IMR-90 (cell line): ENCODE measurements around the gene SYT17. TPM values are rescaled to one million over a fixed set of nuclear protein-coding genes. Genes with fewer than 3 reads are reported as not detected.

Experiments
- ATAC-seq: fragments of 200-7000 bp; cut with Tn5 transposase; 2 replicates; pipeline ENCODE4 v1.9.1; 2020; ENCODE audit warnings: low read depth, mild to moderate bottlenecking, moderate library complexity
- BruUV-seq: library from RNA; stranded (reverse); fragments of 400-500 nt; replicated peaks from 2 replicates; lab custom pipeline; 2021; lab: Mats Ljungman, UMichigan
- CTCF ChIA-PET: fragments of 300-600 bp; formaldehyde crosslinking; extraction: SDS; loops from one replicate; lab custom pipeline; 2021; ENCODE audit warnings: antibody characterized with exemption; lab: Yijun Ruan, JAX
- POLR2A ChIA-PET: fragments of 300-600 bp; sonication (Branson Sonifier 250); formaldehyde crosslinking; loops from one replicate; lab custom pipeline; 2022; ENCODE audit warnings: antibody characterized with exemption; ENCODE audit not compliant: unreplicated experiment; lab: Charles Lee
- DNase-seq: peaks from one replicate; pipeline ENCODE4 v3.0.0; 2013
- H2AFZ ChIP-seq: replicated peaks from 2 replicates; pipeline ENCODE3; 2013; ENCODE audit warnings: low read length, mild to moderate bottlenecking; ENCODE audit not compliant: poor library complexity
- H2AK5ac ChIP-seq: 2 replicates; pipeline ENCODE4 v1.6.1; 2013; ENCODE audit warnings: low read depth, low read length, inconsistent platforms
- H2AK9ac ChIP-seq: replicated peaks from 2 replicates; pipeline ENCODE3; 2013; ENCODE audit warnings: mild to moderate bottlenecking, low read depth, low read length, moderate library complexity; ENCODE audit not compliant: poor library complexity
- H2BK120ac ChIP-seq: 2 replicates; pipeline ENCODE4 v1.6.1; 2013; ENCODE audit warnings: low read depth, low read length, inconsistent platforms
- H2BK15ac ChIP-seq: 3 replicates; pipeline ENCODE4 v1.6.1; 2013; ENCODE audit warnings: low read depth, low read length, inconsistent platforms
- H2BK20ac ChIP-seq: 2 replicates; pipeline ENCODE4 v1.6.1; 2013; ENCODE audit warnings: low read depth, mild to moderate bottlenecking, inconsistent platforms, low read length, moderate library complexity
- H2BK5ac ChIP-seq: 2 replicates; pipeline ENCODE4 v1.6.1; 2013; ENCODE audit warnings: mild to moderate bottlenecking, low read depth, low read length, inconsistent platforms; ENCODE audit not compliant: poor library complexity, severe bottlenecking
- H3K14ac ChIP-seq: replicated peaks from 2 replicates; pipeline ENCODE4 v1.6.1; 2013; ENCODE audit warnings: low read depth, low read length, inconsistent platforms
- H3K18ac ChIP-seq: 2 replicates; pipeline ENCODE4 v1.6.1; 2013; ENCODE audit warnings: low read depth, low read length, control low read depth
- H3K23ac ChIP-seq: 2 replicates; pipeline ENCODE4 v1.6.1; 2013; ENCODE audit warnings: low read depth, low read length, inconsistent platforms
- H3K27ac ChIP-seq: 2 replicates; pipeline ENCODE4 v1.5.1; 2013; ENCODE audit warnings: mild to moderate bottlenecking, control low read depth, low read length; ENCODE audit not compliant: insufficient read depth
- H3K27me3 ChIP-seq: 2 replicates; pipeline ENCODE4 v1.6.1; 2013; ENCODE audit warnings: low read length; ENCODE audit not compliant: control insufficient read depth, insufficient read depth
- H3K36me3 ChIP-seq: 2 replicates; pipeline ENCODE4 v1.6.1; 2013; ENCODE audit warnings: low read length, mixed read lengths; ENCODE audit not compliant: control insufficient read depth, insufficient read depth
- H3K4ac ChIP-seq: 2 replicates; pipeline ENCODE4 v1.6.1; 2013; ENCODE audit warnings: low read depth, low read length, inconsistent platforms
- H3K4me1 ChIP-seq: 2 replicates; pipeline ENCODE4 v1.6.1; 2013; ENCODE audit warnings: low read length, mixed read lengths; ENCODE audit not compliant: control insufficient read depth, insufficient read depth
- H3K4me2 ChIP-seq: 2 replicates; pipeline ENCODE4 v1.6.1; 2013; ENCODE audit warnings: low read depth, mild to moderate bottlenecking, control low read depth, low read length, moderate library complexity
- H3K4me3 ChIP-seq: 2 replicates; pipeline ENCODE4 v1.5.1; 2013; ENCODE audit warnings: low read depth, mild to moderate bottlenecking, control low read depth, low read length, moderate library complexity; ENCODE audit not compliant: insufficient read depth
- H3K56ac ChIP-seq: 2 replicates; pipeline ENCODE4 v1.6.1; 2013; ENCODE audit warnings: low read length, inconsistent platforms; ENCODE audit not compliant: insufficient read depth; ENCODE audit errors: extremely low read depth
- H3K79me1 ChIP-seq, 2 experiments: 2 replicates each; pipeline ENCODE4 v1.6.1; 2013; ENCODE audit warnings: low read length in 2 of 2, inconsistent platforms in 1 of 2, low read depth in 1 of 2
- H3K9ac ChIP-seq: 2 replicates; pipeline ENCODE4 v1.6.1; 2013; ENCODE audit warnings: low read depth, low read length, control low read depth
- H3K9me1 ChIP-seq: 2 replicates; pipeline ENCODE4 v1.6.1; 2013; ENCODE audit warnings: low read length, inconsistent platforms; ENCODE audit not compliant: insufficient read depth
- H3K9me3 ChIP-seq: 2 replicates; pipeline ENCODE4 v1.6.1; 2013; ENCODE audit warnings: low read length; ENCODE audit not compliant: control insufficient read depth, insufficient read depth
- H4K20me1 ChIP-seq: 2 replicates; pipeline ENCODE4 v1.6.1; 2013; ENCODE audit warnings: low read length, inconsistent platforms; ENCODE audit not compliant: insufficient read depth
- H4K5ac ChIP-seq: 2 replicates; pipeline ENCODE4 v1.6.1; 2013; ENCODE audit warnings: mild to moderate bottlenecking, low read depth, low read length, control low read depth
- H4K8ac ChIP-seq, 2 experiments: 2 replicates each; pipeline ENCODE4 v1.6.1; 2013; ENCODE audit warnings: low read depth in 2 of 2, low read length in 2 of 2, control low read depth in 1 of 2, inconsistent platforms in 1 of 2
- H4K91ac ChIP-seq: 2 replicates; pipeline ENCODE4 v1.6.1; 2013; ENCODE audit warnings: low read depth, low read length, inconsistent platforms; ENCODE audit not compliant: insufficient read depth
- WGBS, 2 experiments: methylation state at CpG; one replicate each; pipeline versions ENCODE4 v1.1.5 to v1.1.7; 2013; ENCODE audit warnings: missing lambda C conversion rate in 2 of 2; ENCODE audit not compliant: insufficient read length in 1 of 2; ENCODE audit errors: extremely low coverage in 2 of 2; 5-methylcytosine and 5-hydroxymethylcytosine counted together
- dilution Hi-C: fragments of 300-500 bp; cut with HindIII; formaldehyde crosslinking; loops from one replicate; pipeline ENCODE4 v1.14.3; 2018; ENCODE audit warnings: low sequenced_read_pairs; ENCODE audit not compliant: unreplicated experiment
- in situ Hi-C: fragments of 300-500 bp; cut with MboI; formaldehyde crosslinking; loops from 3 replicates; pipeline ENCODE4 v1.14.3; 2019; ENCODE audit warnings: low sequenced_read_pairs, inconsistent platforms, mixed read lengths
- intact Hi-C: fragments of 100-400 bp; cut with micrococcal nuclease; formaldehyde crosslinking; loops from 2 replicates; pipeline ENCODE4 v1.10.0; 2022
- polyA plus RNA-seq, 3 experiments: library from polyadenylated mRNA; depleted of rRNA; stranded (reverse); fragments of >200 nt; gene quantifications; 2 replicates each; pipeline ENCODE4 v1.2.3, GENCODE V29; 2012; ENCODE audit warnings: low replicate concordance in 1 of 3
- total RNA-seq: library from RNA; depleted of rRNA; stranded (reverse); fragments of >200 nt; gene quantifications from 2 replicates; pipeline ENCODE4 v1.2.3, GENCODE V29; 2012
- TF ChIP-seq, protein P1 (sequence below): conservative IDR thresholded peaks from 2 replicates; pipeline ENCODE4 v1.5.1; 2012; ENCODE audit warnings: mild to moderate bottlenecking, low read depth, low read length, improper control_type of control experiment

Gene SYT17
- total and polyA plus RNA-seq, 2 of the 4 experiments (the other 2 are of a cell fraction), result not detected

DNA sequence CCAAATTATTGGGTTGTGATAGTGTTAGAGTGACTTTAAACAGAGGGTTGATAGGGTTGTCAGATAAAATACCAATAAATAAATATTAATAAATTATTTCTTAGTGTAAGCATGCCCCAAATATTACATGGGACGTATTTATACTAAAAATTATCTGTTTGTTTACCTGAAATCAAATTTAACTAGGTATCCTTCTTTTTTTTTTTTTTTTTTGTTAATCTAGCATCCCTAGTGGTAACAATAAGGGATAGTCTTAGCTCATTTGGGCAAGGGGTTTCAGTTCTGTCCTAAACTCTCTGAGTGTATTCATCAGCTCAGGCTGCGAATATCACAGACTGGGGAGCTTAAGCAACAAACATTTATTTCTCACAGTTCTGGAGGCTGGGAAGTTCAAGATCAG, 118.8 kb downstream of the SYT17 start:
- dilution Hi-C loops, result no loop called here
- Histone ChIP-seq H3K27ac (no peak overlapping the region), H3K4me3 (no peak overlapping the region), H2AFZ (no peak overlapping the region), H3K4me2 (no peak overlapping the region), H3K9ac (no peak overlapping the region), H2BK120ac (no peak overlapping the region), H3K23ac (no peak overlapping the region), H4K8ac (no peak overlapping the region), H4K5ac (no peak overlapping the region), H2BK20ac (no peak overlapping the region), H3K9me3 (no peaks in the 10 kb centered on the region), H4K20me1 (no peaks in the 10 kb centered on the region), H2BK5ac (no peak overlapping the region), H3K27me3 (no peaks in the 10 kb centered on the region), H2BK15ac (no peak overlapping the region), H3K4me1 (no peaks in the 10 kb centered on the region), H2AK9ac (no peak overlapping the region), H3K36me3 (no peaks in the 10 kb centered on the region), H4K91ac (no peak overlapping the region), H3K79me1 (no peaks in the 10 kb centered on the region), H3K56ac (no peak overlapping the region), H3K4ac (no peak overlapping the region), H3K18ac (no peak overlapping the region), H3K14ac (no peak overlapping the region), H2AK5ac (no peak overlapping the region), H3K9me1 (no peaks in the 10 kb centered on the region)
- POLR2A ChIA-PET, result no interaction called here
- intact Hi-C loops, result no loop called here
- ATAC-seq (no peak), DNase-seq (no peak)
- TF ChIP-seq, protein P1, sequence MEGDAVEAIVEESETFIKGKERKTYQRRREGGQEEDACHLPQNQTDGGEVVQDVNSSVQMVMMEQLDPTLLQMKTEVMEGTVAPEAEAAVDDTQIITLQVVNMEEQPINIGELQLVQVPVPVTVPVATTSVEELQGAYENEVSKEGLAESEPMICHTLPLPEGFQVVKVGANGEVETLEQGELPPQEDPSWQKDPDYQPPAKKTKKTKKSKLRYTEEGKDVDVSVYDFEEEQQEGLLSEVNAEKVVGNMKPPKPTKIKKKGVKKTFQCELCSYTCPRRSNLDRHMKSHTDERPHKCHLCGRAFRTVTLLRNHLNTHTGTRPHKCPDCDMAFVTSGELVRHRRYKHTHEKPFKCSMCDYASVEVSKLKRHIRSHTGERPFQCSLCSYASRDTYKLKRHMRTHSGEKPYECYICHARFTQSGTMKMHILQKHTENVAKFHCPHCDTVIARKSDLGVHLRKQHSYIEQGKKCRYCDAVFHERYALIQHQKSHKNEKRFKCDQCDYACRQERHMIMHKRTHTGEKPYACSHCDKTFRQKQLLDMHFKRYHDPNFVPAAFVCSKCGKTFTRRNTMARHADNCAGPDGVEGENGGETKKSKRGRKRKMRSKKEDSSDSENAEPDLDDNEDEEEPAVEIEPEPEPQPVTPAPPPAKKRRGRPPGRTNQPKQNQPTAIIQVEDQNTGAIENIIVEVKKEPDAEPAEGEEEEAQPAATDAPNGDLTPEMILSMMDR, result no peak
- no TSS peak for BruUV-seq
- in situ Hi-C loops, result no loop called here
- CTCF ChIA-PET, result interaction anchor here (0.7 kb wide), 1 partner anchor 177 kb away, joined by 5 read pairs; no protein-coding TSS in a partner anchor
- no CpG with 5 or more reads among the region's 2 CpGs for WGBS, 2 experiments
